OCI-LY3 (cell line): Measurements from ENCODE around the gene LSM6.

Source experiments
- H2AFZ ChIP-seq: fragments of 200-600, 300-600 bp; shearing (Covaris generic); 2 replicates; pipeline ENCODE4 v1.6.0; 2014; ENCODE audit warnings: antibody characterized with exemption, low read depth, low read length
- H3K27ac ChIP-seq: fragments of 200-600, 300-600 bp; sonication (generic); 2 replicates; pipeline ENCODE4 v1.5.1; 2014; ENCODE audit warnings: mild to moderate bottlenecking, low read length, moderate library complexity, mixed read lengths
- H3K27me3 ChIP-seq: fragments of 200-600, 300-600 bp; sonication (generic); 2 replicates; pipeline ENCODE4 v1.6.1; 2014; ENCODE audit warnings: low read depth, low read length, mixed read lengths
- H3K36me3 ChIP-seq: fragments of 200-600, 300-600 bp; sonication (generic); replicated peaks from 2 replicates; pipeline ENCODE3; 2014; ENCODE audit warnings: low read depth, low read length, mixed read lengths
- H3K4me1 ChIP-seq: fragments of 300-600, 200-600 bp; sonication (generic); 2 replicates; pipeline ENCODE4 v1.6.1; 2014; ENCODE audit warnings: low read length, mixed read lengths
- H3K4me2 ChIP-seq: fragments of 200-600, 300-600 bp; sonication (generic); 2 replicates; pipeline ENCODE4 v1.6.1; 2014; ENCODE audit warnings: low read length, mixed read lengths
- H3K4me3 ChIP-seq: fragments of 300-600, 200-600 bp; sonication (generic); 2 replicates; pipeline ENCODE4 v1.5.1; 2014; ENCODE audit warnings: antibody characterized with exemption, mild to moderate bottlenecking, low read length, moderate library complexity
- H3K79me2 ChIP-seq: fragments of 300-600, 200-600 bp; shearing (Covaris generic); 2 replicates; pipeline ENCODE4 v1.6.1; 2014; ENCODE audit warnings: mild to moderate bottlenecking, low read length, mixed read lengths
- H3K9ac ChIP-seq: fragments of 300-600, 200-600 bp; shearing (Covaris generic); 2 replicates; pipeline ENCODE4 v1.6.0; 2014; ENCODE audit warnings: mild to moderate bottlenecking, low read length, moderate library complexity
- H3K9me3 ChIP-seq: fragments of 200-600, 300-600 bp; shearing (Covaris generic); 2 replicates; pipeline ENCODE4 v1.6.1; 2014; ENCODE audit warnings: low read length, mixed read lengths; ENCODE audit not compliant: insufficient read depth
- H4K20me1 ChIP-seq: fragments of 200-600, 300-600 bp; sonication (generic); 2 replicates; pipeline ENCODE4 v1.6.1; 2016; ENCODE audit warnings: low read length, mixed read lengths; ENCODE audit not compliant: insufficient read depth
- EZH2phosphoT487 ChIP-seq: fragments of 200-600 bp; shearing (Covaris generic); IDR thresholded peaks from 2 replicates; pipeline ENCODE4 v1.6.1; 2018; ENCODE audit warnings: antibody characterized with exemption, mixed run types, low read depth
- TF ChIP-seq, protein P1 (sequence below): fragments of 200-600, 300-600 bp; sonication (generic); IDR thresholded peaks from 2 replicates; pipeline ENCODE4 v1.5.1; 2014; ENCODE audit warnings: antibody characterized with exemption, low read length, low read depth

Gene LSM6

DNA sequence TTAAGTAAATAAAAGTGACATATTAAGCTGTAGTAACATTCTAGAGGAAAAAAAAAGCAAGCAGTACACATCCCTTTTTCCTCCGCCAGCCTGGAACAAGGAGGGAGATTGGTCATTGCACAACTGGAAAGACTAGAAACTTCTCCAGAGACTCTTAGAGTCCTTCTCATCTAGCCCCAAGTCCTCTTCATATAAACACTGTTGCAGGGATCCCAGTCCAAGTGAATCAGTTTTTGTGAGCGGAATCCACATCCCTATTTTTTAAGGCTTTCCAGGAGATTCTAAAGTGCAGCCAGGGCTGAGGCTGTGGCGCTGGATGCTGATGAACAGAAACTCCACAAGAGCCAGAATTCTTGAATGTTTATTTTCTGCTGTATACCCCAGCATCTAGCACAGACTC, 62.6 kb downstream of the LSM6 start:
- H3K27ac ChIP-seq: no peak overlapping the region
- H3K4me2 ChIP-seq: no peak overlapping the region
- no peak for TF ChIP-seq EZH2phosphoT487
- TF ChIP-seq, protein P1, sequence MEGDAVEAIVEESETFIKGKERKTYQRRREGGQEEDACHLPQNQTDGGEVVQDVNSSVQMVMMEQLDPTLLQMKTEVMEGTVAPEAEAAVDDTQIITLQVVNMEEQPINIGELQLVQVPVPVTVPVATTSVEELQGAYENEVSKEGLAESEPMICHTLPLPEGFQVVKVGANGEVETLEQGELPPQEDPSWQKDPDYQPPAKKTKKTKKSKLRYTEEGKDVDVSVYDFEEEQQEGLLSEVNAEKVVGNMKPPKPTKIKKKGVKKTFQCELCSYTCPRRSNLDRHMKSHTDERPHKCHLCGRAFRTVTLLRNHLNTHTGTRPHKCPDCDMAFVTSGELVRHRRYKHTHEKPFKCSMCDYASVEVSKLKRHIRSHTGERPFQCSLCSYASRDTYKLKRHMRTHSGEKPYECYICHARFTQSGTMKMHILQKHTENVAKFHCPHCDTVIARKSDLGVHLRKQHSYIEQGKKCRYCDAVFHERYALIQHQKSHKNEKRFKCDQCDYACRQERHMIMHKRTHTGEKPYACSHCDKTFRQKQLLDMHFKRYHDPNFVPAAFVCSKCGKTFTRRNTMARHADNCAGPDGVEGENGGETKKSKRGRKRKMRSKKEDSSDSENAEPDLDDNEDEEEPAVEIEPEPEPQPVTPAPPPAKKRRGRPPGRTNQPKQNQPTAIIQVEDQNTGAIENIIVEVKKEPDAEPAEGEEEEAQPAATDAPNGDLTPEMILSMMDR: no peak
- H2AFZ ChIP-seq: no peak overlapping the region
- no peaks in the 10 kb centered on the region for H3K9me3 ChIP-seq
- H3K27me3 ChIP-seq: no peaks in the 10 kb centered on the region
- H4K20me1 ChIP-seq: no peaks in the 10 kb centered on the region
- H3K4me1 ChIP-seq: peaks cover 10% of the 10 kb centered on the region
- no peaks in the 10 kb centered on the region for H3K36me3 ChIP-seq
- no peaks in the 10 kb centered on the region for H3K79me2 ChIP-seq
- H3K9ac ChIP-seq: no peak overlapping the region
- H3K4me3 ChIP-seq: no peak overlapping the region
